Natural killer cell treated with Interleukin-12 subunit alpha and Interleukin-12 subunit beta and Interleukin-15 and Interleukin-18, amount 100 ng/mL, for 72 hours (primary cell): Measurements from ENCODE around the gene AGRN. TPM values are rescaled to one million over a fixed set of nuclear protein-coding genes. Genes with fewer than 3 reads are reported as not detected.
"Not testable (repeated sequence)": the region's sequence is repeated elsewhere in the genome, so short reads cannot be mapped to it uniquely, and the experiment has no call there.

ENCODE experiments used
- ATAC-seq, 2 donors: fragments of 150-1000 bp; cut with Tn5 transposase in 1 of 2; sonication (Bioruptor Pico), chemical (Tn5 transposase) in 1 of 2; 2 replicates each; pipeline ENCODE4 v1.10.0; 2021
- DNase-seq: peaks from one replicate; pipeline ENCODE4 v3.0.0; 2022; ENCODE audit warnings: low spot score
- H3K27ac Mint-ChIP-seq, 2 donors: 1 replicate in 1 of 2; 2 replicates in 1 of 2; pipeline ENCODE4 v1.8.0; 2022; ENCODE audit warnings: mixed read lengths in 2 of 2, mild to moderate bottlenecking in 1 of 2, moderate library complexity in 1 of 2
- H3K27me3 Mint-ChIP-seq, 2 donors: 1 replicate in 1 of 2; 2 replicates in 1 of 2; pipeline ENCODE4 v1.8.0; 2022; ENCODE audit warnings: mixed read lengths in 2 of 2
- H3K36me3 Mint-ChIP-seq: one replicate; pipeline ENCODE4 v1.8.0; 2022; ENCODE audit warnings: mixed read lengths
- H3K4me1 Mint-ChIP-seq, 2 donors: 1 replicate in 1 of 2; 2 replicates in 1 of 2; pipeline ENCODE4 v1.8.0; 2022; ENCODE audit warnings: low read depth in 2 of 2, mixed read lengths in 2 of 2, mild to moderate bottlenecking in 1 of 2
- H3K4me3 Mint-ChIP-seq: one replicate; pipeline ENCODE4 v1.8.0; 2022; ENCODE audit warnings: mixed read lengths
- H3K9me3 Mint-ChIP-seq: 2 replicates; pipeline ENCODE4 v1.8.0; 2022; ENCODE audit warnings: mixed read lengths
- total RNA-seq, 2 donors: library from RNA; stranded (reverse); gene quantifications; one replicate each; pipeline ENCODE4 v1.2.3, GENCODE V29; 2022

AGRN gene
- total RNA-seq, 2 donors from 2014 or later: 9.3 to 9.4 TPM

GRCh38 chr1:1055841-1056736 is 36.2 kb downstream of the AGRN start:
- ATAC-seq (no peak), DNase-seq (no peak)
- Mint-ChIP-seq H3K27ac (no peak overlapping the region), H3K27me3 (peaks cover 6 to 8% of the 10 kb centered on the region in 2 donors), H3K4me1 (peaks cover 6 to 19% of the 10 kb centered on the region in 2 donors), H3K9me3 (no peaks in the 10 kb centered on the region), H3K36me3 (no peaks in the 10 kb centered on the region), H3K4me3 (no peak overlapping the region)

DNA sequence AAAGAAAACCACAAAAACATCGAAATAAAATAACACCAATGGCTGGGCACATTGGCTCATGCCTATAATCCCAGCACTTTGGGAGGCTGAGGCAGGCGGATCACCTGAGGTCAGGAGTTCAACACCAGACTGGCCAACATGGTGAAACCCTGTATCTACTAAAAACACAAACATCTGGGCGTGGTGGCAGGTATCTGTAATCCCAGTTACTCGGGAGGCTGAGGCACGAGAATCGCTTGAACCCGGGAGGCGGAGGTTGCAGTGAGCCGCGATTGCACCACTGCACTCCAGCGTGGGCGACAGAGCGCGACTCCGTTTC is 37.8 kb downstream of the AGRN start:
- peaks cover 0 to 22% of the 10 kb centered on the region in 2 donors for H3K4me1 Mint-ChIP-seq
- H3K27ac Mint-ChIP-seq, DNase-seq, ATAC-seq, H3K36me3 Mint-ChIP-seq, H3K27me3 Mint-ChIP-seq, H3K9me3 Mint-ChIP-seq, H3K4me3 Mint-ChIP-seq: not testable (repeated sequence)

DNA sequence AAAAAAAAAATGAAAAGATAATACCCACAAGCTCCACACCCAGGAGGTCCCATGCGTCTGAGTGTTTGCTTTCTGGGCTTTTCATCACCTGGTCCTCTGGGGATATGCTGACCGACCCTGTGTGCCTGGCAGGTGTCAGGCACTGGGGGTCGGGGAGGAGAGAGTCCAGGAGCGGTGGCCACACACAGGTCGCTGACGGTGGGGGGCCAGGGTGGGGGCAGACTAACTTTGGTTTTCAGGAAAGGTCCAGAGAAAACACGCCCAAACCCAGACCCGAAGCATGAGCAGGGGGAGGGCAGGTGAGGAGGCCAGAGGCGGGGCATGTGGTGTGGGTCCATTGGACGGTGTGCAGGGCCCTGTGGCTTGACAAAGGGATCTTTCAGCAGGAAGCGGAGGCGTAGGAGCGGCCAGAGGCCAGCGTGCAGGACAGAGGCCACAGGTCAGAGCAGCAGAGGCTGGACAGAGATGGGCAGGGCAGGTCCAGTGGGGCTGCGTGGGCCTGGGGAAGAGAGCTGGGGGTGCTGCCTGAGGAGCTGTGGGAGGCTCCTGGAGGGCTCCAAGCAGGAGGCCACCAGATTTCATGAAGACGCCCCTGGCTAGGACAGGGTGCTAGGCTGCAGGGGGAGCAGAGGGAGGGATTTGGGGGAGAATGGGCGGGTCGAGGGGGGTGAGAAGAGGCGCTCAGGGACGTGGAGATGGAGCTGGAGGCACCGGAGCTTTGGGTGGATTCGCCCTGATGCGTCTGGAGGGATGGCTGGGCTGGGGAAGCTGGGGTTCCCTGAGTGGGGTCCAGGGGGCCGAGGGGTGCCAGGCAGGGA is 38.4 kb downstream of the AGRN start:
- no peak for ATAC-seq
- H3K36me3 Mint-ChIP-seq: no peaks in the 10 kb centered on the region
- H3K27ac Mint-ChIP-seq: no peak overlapping the region
- peaks cover 6 to 8% of the 10 kb centered on the region in 2 donors for H3K27me3 Mint-ChIP-seq
- H3K4me1 Mint-ChIP-seq: peaks cover 0 to 24% of the 10 kb centered on the region in 2 donors
- H3K9me3 Mint-ChIP-seq: no peaks in the 10 kb centered on the region
- peak overlapping the region; percentile 76 for H3K4me3 Mint-ChIP-seq
- no peak for DNase-seq

DNA sequence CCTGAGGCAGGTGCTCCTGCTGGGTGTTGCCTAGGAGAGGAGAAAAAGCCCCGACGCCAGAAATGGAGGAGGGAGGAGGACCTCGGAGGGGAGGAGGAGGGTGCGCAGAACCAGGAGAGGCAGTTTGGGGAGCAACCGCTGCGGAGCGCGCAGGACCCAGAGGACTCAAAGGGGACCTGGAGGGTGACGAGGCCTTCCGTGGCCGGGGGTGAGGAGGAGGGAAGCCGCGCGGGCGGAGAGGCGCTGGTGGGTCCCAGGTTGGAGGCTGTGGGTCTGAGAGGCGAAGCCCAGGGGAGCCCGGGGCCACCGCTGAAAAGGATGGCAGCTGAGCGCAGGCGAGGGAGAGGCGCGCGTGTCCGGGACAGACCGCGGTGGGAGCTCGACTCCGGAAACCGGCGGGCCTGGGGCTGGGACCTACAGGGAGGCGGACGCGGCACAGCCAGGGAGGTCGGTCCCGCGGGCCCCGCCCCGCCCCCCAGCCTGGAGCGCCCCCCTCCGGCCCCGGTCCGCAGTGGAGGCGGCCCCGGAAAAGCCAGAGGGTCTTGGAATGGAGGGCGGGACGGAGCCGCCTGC is 39.1 kb downstream of the AGRN start:
- no peaks in the 10 kb centered on the region for H3K36me3 Mint-ChIP-seq
- DNase-seq: no peak
- peaks cover 6 to 8% of the 10 kb centered on the region in 2 donors for H3K27me3 Mint-ChIP-seq
- no peaks in the 10 kb centered on the region for H3K9me3 Mint-ChIP-seq
- H3K4me3 Mint-ChIP-seq: peak overlapping the region; percentile 76
- ATAC-seq: peak; percentile 41 to 64
- no peak overlapping the region for H3K27ac Mint-ChIP-seq
- peaks cover 0 to 25% of the 10 kb centered on the region in 2 donors for H3K4me1 Mint-ChIP-seq

DNA sequence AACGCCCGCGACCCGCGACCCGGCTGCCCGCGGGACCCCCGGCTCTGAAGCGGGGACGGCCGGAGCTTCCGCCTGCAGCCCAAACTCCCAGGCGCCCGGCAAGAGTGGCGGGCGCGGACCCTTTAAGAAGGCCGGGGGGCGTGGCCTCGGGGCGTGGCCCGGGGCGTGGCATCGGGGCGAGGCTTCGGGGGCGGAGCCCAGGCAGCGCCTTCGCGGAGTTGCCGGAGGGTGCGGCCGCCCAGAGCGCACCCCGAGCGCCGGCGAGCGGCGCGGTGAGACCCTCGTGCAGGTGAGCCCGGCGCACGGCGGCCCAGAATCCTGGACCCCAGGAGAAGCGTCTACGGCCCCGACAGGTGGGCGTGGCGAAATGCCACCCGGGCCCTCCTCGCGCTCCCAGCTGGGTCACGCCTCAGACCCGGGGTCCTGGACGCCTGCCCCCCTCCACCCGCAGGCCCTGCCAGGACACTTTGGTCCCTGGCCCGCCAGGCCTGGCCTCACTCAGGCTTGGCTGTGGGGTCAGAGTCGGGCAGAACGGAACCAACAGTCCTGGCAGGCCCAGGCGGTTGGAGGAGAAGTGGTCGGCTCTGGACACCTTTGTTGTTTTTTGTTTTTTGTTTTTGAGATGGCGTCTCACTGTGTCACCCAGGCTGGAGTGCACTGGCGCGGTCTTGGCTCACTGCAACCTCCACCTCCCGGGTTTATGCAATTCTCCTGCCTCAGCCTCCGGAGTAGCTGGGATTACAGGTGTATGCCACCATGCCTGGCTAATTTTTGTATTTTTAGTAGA is 39.8 kb downstream of the AGRN start:
- Mint-ChIP-seq H3K27me3 (peaks cover 6 to 8% of the 10 kb centered on the region in 2 donors), H3K9me3 (no peaks in the 10 kb centered on the region), H3K27ac (peak overlapping the region in 1 of 2 donors; percentile 33), H3K36me3 (no peaks in the 10 kb centered on the region), H3K4me1 (peaks cover 0 to 29% of the 10 kb centered on the region in 2 donors), H3K4me3 (peak overlapping the region; percentile 54)
- ATAC-seq (peak; percentile 78 to 85), DNase-seq (peak; percentile 90)

- ATAC-seq (no peak), DNase-seq (no peak)
- H3K4me3 Mint-ChIP-seq: peak overlapping the region; percentile 54
- peaks cover 3 to 31% of the 10 kb centered on the region in 2 donors for H3K4me1 Mint-ChIP-seq
- H3K27ac Mint-ChIP-seq: peak overlapping the region in 1 of 2 donors; percentile 33
- peaks cover 6 to 8% of the 10 kb centered on the region in 2 donors for H3K27me3 Mint-ChIP-seq
- H3K9me3 Mint-ChIP-seq: no peaks in the 10 kb centered on the region
- no peaks in the 10 kb centered on the region for H3K36me3 Mint-ChIP-seq
Observed at GRCh38 chr1:1060281-1061000, 40.5 kb downstream of the AGRN start.

DNA sequence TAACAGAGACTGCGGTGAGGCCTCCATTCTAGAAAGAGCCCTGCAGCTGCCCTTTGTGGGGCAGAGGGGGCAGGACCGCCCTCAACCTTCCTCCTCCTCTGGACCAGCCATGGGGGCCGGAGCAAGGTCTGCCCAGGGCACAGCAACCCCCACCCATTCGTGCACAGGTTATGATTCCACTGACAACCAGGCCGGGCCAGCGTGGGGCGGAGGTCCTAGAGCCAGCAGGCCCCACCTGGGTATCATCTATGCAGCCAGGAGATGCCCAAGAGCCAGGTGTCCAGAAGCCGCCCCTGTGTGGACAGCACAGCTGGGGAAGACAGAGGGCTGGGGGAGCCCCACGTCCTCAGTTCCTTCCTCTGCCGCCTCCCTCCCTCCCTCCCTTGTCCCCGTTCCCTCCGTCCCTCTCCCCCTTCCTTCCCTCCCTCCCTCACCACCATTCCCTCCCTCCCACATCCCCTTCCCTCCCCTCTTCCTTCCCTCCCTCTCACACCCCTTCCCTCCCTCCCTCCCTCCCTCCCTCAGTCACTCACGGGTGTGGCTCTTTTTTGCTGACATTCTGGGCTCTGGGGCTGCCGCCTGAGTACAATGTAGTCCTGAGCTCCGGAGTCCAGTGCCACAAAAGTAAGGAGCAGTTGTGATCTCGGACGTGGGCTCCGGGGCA is 41.9 kb downstream of the AGRN start:
- DNase-seq: no peak
- Mint-ChIP-seq H3K27ac (no peak overlapping the region), H3K4me1 (peaks cover 7 to 32% of the 10 kb centered on the region in 2 donors), H3K4me3 (no peak overlapping the region), H3K36me3 (no peaks in the 10 kb centered on the region), H3K9me3 (no peaks in the 10 kb centered on the region), H3K27me3 (peaks cover 6 to 8% of the 10 kb centered on the region in 2 donors)
- ATAC-seq: no peak

- DNase-seq: no peak
- Mint-ChIP-seq H3K27me3 (peaks cover 6 to 8% of the 10 kb centered on the region in 2 donors), H3K4me3 (peak overlapping the region; percentile 52), H3K36me3 (no peaks in the 10 kb centered on the region), H3K27ac (peak overlapping the region; percentile 58 to 86), H3K9me3 (no peaks in the 10 kb centered on the region), H3K4me1 (peaks cover 7 to 32% of the 10 kb centered on the region in 2 donors)
- no peak for ATAC-seq
Observed at GRCh38 chr1:1062348-1063163, 42.6 kb downstream of the AGRN start.

GRCh38 chr1:1063261-1063944 is 43.5 kb downstream of the AGRN start:
- no peaks in the 10 kb centered on the region for H3K36me3 Mint-ChIP-seq
- peaks cover 7 to 29% of the 10 kb centered on the region in 2 donors for H3K4me1 Mint-ChIP-seq
- peak overlapping the region; percentile 72 to 86 for H3K27ac Mint-ChIP-seq
- H3K4me3 Mint-ChIP-seq: peak overlapping the region; percentile 52
- no peak for DNase-seq
- ATAC-seq: no peak
- H3K9me3 Mint-ChIP-seq: no peaks in the 10 kb centered on the region
- peaks cover under 1 to 3% of the 10 kb centered on the region in 2 donors for H3K27me3 Mint-ChIP-seq

DNA sequence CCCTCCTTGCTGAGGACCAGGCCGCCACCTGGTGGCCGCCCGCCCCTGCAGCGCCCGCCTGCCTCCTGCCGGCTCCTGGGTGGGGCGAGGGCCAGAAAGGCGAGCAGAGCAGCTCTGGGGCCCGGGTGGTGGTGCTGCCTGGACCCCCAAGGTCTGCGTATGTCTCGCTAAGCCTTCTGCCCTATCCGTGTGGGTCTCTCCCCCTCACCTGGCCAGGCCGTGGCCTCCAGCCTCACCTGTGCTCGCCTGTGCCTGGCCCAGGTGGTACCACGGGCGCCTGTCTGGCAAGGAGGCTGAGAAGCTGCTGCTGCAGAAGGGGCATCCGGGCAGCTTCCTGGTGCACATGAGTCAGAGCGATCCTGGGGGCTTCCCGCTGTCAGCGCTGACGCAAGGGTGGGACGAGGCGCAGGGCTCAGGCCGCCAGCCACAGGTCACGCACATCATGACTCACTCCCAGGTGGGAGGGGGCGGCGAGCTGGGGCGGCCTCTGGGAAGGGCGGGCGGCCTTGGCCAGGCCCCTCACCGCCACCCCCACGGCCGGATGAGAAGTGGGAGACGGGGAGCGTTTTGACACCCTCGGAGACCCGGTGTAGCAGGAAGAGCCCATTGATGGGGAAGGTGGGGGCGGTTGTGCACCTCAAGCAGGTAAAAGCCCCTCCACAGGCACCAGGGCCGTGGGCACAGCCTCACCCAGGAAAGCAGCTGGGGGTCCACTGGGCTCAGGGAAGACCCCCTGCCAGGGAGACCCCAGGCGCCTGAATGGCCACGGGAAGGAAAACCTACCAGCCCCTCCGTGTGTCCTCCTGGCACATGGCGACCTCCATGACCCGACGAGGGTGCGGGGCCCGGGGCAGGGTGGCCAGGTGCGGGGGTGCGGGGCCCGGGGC is 44.3 kb downstream of the AGRN start:
- Mint-ChIP-seq H3K9me3 (no peaks in the 10 kb centered on the region), H3K4me1 (peaks cover 7 to 25% of the 10 kb centered on the region in 2 donors), H3K4me3 (peak overlapping the region; percentile 72), H3K36me3 (no peaks in the 10 kb centered on the region), H3K27ac (peak overlapping the region; percentile 72 to 86), H3K27me3 (no peaks in the 10 kb centered on the region)
- DNase-seq (peak; percentile 98), ATAC-seq (peak; percentile 89 to 91)
